WTC11 (cell line): ENCODE results near the gene USP37. TPM values are rescaled to one million over a fixed set of nuclear protein-coding genes. Genes with fewer than 3 reads are reported as not detected.
A peak's percentile ranks its signal among the peaks of the same experiment; 100 is the strongest.

Experiments used
- ARID4B ChIP-seq: sonication (generic); formaldehyde crosslinking; IDR thresholded peaks from 2 replicates; pipeline ENCODE4 v1.8.0; 2023; ENCODE audit warnings: missing genetic modification reagents, mild to moderate bottlenecking, borderline replicate concordance
- ATF2 ChIP-seq: sonication (generic); formaldehyde crosslinking; IDR thresholded peaks from 2 replicates; pipeline ENCODE4 v1.8.1; 2022; ENCODE audit warnings: low read depth, missing genetic modification reagents, borderline replicate concordance
- CBFB ChIP-seq: sonication (generic); formaldehyde crosslinking; IDR thresholded peaks from 2 replicates; pipeline ENCODE4 v1.8.1; 2022; ENCODE audit warnings: mild to moderate bottlenecking, low read depth, missing genetic modification reagents
- CDX4 ChIP-seq: fragments of 250-450 bp; sonication (Bioruptor Pico); IDR thresholded peaks from 2 replicates; pipeline ENCODE4 v1.9.0; 2021; ENCODE audit warnings: moderate library complexity, mild to moderate bottlenecking, inconsistent platforms, borderline replicate concordance
- E2F4 ChIP-seq: sonication (generic); formaldehyde crosslinking; IDR thresholded peaks from 2 replicates; pipeline ENCODE4 v1.8.1; 2022; ENCODE audit warnings: low read depth, mild to moderate bottlenecking, moderate library complexity, missing genetic modification reagents, borderline replicate concordance
- ESRRA ChIP-seq: sonication (generic); formaldehyde crosslinking; IDR thresholded peaks from 2 replicates; pipeline ENCODE4 v1.8.1; 2022; ENCODE audit warnings: mild to moderate bottlenecking, missing genetic modification reagents, borderline replicate concordance
- ETV6 ChIP-seq: sonication (generic); formaldehyde crosslinking; IDR thresholded peaks from 2 replicates; pipeline ENCODE4 v1.8.1; 2022; ENCODE audit warnings: mild to moderate bottlenecking, missing genetic modification reagents
- FOXP1 ChIP-seq: sonication (generic); formaldehyde crosslinking; IDR thresholded peaks from 2 replicates; pipeline ENCODE4 v1.8.0; 2022; ENCODE audit warnings: missing genetic modification reagents, mild to moderate bottlenecking, moderate library complexity, borderline replicate concordance
- MXD4 ChIP-seq: fragments of 250-450 bp; sonication (Bioruptor Pico); IDR thresholded peaks from 2 replicates; pipeline ENCODE4 v1.8.0; 2021; ENCODE audit warnings: mild to moderate bottlenecking, moderate library complexity, borderline replicate concordance
- PRDM15 ChIP-seq: sonication (generic); formaldehyde crosslinking; IDR thresholded peaks from 2 replicates; pipeline ENCODE4 v1.8.0; 2022; ENCODE audit warnings: missing genetic modification reagents
- PRRX2 ChIP-seq: fragments of 250-450 bp; sonication (Bioruptor Pico); IDR thresholded peaks from 2 replicates; pipeline ENCODE4 v1.8.0; 2021; ENCODE audit warnings: mild to moderate bottlenecking
- RORB ChIP-seq: fragments of 250-450 bp; sonication (Bioruptor Pico); IDR thresholded peaks from 2 replicates; pipeline ENCODE4 v1.9.0; 2021; ENCODE audit warnings: mild to moderate bottlenecking
- ZNF317 ChIP-seq: sonication (generic); formaldehyde crosslinking; IDR thresholded peaks from 2 replicates; pipeline ENCODE4 v1.8.1; 2023; ENCODE audit warnings: low read depth, mild to moderate bottlenecking, moderate library complexity, missing genetic modification reagents, borderline replicate concordance
- total RNA-seq: library from RNA; stranded (reverse); gene quantifications from 3 replicates; pipeline ENCODE4 v1.2.3, GENCODE V29; 2021
- TF ChIP-seq, protein P1 (sequence below): fragments of 250-450 bp; sonication (Bioruptor Pico); IDR thresholded peaks from 2 replicates; pipeline ENCODE4 v1.9.0; 2021; ENCODE audit warnings: mild to moderate bottlenecking, borderline replicate concordance
- TF ChIP-seq, protein P2 (sequence below): sonication (generic); formaldehyde crosslinking; IDR thresholded peaks from 2 replicates; pipeline ENCODE4 v1.8.0; 2023; ENCODE audit warnings: missing genetic modification reagents
- TF ChIP-seq, protein P3 (sequence below): sonication (generic); formaldehyde crosslinking; conservative IDR thresholded peaks from 2 replicates; pipeline ENCODE4 v1.8.1; 2023; ENCODE audit warnings: mild to moderate bottlenecking, low read depth, missing genetic modification reagents, moderate library complexity

The USP37 gene
- total RNA-seq, 1 experiment from 2014 or later: 21.6 TPM

GRCh38 chr2:218568190-218569037 is at the start of gene USP37, which contains the start of gene CNOT9 (continued):
- TF ChIP-seq ARID4B (CRISPR knock-in tag) (no peak; the same call in 1 of the 2 replicates), ATF2 (CRISPR knock-in tag) (no peak), RORB (CRISPR knock-in tag) (no peak), CDX4 (CRISPR knock-in tag) (no peak), ZNF317 (CRISPR knock-in tag) (0 out of 2 replicates have a peak, but pooled peaks have one; percentile 34), CBFB (CRISPR knock-in tag) (peak; percentile 89; the same call in 1 of the 2 replicates), ESRRA (CRISPR knock-in tag) (no peak), PRDM15 (CRISPR knock-in tag) (no peak), PRRX2 (CRISPR knock-in tag) (no peak), FOXP1 (no peak; the same call in 1 of the 2 replicates), E2F4 (CRISPR knock-in tag) (no peak), MXD4 (CRISPR knock-in tag) (no peak), ETV6 (CRISPR knock-in tag) (peak; percentile 95)
- TF ChIP-seq, protein P1, sequence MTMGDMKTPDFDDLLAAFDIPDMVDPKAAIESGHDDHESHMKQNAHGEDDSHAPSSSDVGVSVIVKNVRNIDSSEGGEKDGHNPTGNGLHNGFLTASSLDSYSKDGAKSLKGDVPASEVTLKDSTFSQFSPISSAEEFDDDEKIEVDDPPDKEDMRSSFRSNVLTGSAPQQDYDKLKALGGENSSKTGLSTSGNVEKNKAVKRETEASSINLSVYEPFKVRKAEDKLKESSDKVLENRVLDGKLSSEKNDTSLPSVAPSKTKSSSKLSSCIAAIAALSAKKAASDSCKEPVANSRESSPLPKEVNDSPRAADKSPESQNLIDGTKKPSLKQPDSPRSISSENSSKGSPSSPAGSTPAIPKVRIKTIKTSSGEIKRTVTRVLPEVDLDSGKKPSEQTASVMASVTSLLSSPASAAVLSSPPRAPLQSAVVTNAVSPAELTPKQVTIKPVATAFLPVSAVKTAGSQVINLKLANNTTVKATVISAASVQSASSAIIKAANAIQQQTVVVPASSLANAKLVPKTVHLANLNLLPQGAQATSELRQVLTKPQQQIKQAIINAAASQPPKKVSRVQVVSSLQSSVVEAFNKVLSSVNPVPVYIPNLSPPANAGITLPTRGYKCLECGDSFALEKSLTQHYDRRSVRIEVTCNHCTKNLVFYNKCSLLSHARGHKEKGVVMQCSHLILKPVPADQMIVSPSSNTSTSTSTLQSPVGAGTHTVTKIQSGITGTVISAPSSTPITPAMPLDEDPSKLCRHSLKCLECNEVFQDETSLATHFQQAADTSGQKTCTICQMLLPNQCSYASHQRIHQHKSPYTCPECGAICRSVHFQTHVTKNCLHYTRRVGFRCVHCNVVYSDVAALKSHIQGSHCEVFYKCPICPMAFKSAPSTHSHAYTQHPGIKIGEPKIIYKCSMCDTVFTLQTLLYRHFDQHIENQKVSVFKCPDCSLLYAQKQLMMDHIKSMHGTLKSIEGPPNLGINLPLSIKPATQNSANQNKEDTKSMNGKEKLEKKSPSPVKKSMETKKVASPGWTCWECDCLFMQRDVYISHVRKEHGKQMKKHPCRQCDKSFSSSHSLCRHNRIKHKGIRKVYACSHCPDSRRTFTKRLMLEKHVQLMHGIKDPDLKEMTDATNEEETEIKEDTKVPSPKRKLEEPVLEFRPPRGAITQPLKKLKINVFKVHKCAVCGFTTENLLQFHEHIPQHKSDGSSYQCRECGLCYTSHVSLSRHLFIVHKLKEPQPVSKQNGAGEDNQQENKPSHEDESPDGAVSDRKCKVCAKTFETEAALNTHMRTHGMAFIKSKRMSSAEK (CRISPR knock-in tag): peak; percentile 67; the same call in 1 of the 2 replicates
- TF ChIP-seq, protein P2, sequence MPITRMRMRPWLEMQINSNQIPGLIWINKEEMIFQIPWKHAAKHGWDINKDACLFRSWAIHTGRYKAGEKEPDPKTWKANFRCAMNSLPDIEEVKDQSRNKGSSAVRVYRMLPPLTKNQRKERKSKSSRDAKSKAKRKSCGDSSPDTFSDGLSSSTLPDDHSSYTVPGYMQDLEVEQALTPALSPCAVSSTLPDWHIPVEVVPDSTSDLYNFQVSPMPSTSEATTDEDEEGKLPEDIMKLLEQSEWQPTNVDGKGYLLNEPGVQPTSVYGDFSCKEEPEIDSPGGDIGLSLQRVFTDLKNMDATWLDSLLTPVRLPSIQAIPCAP: peak; percentile 27; the same call in 1 of the 2 replicates
- TF ChIP-seq, protein P3, sequence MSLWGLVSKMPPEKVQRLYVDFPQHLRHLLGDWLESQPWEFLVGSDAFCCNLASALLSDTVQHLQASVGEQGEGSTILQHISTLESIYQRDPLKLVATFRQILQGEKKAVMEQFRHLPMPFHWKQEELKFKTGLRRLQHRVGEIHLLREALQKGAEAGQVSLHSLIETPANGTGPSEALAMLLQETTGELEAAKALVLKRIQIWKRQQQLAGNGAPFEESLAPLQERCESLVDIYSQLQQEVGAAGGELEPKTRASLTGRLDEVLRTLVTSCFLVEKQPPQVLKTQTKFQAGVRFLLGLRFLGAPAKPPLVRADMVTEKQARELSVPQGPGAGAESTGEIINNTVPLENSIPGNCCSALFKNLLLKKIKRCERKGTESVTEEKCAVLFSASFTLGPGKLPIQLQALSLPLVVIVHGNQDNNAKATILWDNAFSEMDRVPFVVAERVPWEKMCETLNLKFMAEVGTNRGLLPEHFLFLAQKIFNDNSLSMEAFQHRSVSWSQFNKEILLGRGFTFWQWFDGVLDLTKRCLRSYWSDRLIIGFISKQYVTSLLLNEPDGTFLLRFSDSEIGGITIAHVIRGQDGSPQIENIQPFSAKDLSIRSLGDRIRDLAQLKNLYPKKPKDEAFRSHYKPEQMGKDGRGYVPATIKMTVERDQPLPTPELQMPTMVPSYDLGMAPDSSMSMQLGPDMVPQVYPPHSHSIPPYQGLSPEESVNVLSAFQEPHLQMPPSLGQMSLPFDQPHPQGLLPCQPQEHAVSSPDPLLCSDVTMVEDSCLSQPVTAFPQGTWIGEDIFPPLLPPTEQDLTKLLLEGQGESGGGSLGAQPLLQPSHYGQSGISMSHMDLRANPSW (CRISPR knock-in tag): no peak
